Measurements from ENCODE around the gene ADGRL3. TPM values are rescaled to one million over a fixed set of nuclear protein-coding genes. Genes with fewer than 3 reads are reported as not detected.

ADGRL3 gene
- total RNA-seq, 1 experiment from 2014 or later = not detected

DNA sequence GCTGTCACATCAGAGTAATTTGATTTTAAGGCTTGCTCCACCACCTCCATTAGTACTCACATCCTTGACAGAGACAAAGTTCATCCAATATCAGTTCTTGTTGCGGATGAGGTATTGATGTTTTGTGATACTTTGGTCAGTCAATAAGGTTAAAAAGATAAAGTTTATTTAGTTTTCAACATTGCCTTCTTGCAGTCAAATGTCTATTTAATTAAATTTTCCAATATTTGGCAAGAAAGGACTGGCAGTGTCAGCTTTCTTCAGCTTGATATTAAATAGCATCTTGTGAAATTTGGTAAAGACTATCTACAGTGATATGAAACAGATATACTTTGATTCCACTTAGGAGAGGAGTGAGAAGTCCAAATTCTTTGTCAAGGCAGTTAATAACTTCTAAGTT is 493.4 kb downstream of the ADGRL3 start:
- Histone ChIP-seq H3K9ac (ENCODE audit: low read length) (no peak overlapping the region), H3K36me3 (ENCODE audit: insufficient read depth, low read length) (no peaks in the 10 kb centered on the region), H3K4me2 (ENCODE audit: low read depth, low read length, poor library complexity, severe bottlenecking) (no peak overlapping the region), H3K9me2 (replicated peaks; ENCODE audit: insufficient read depth, low read length) (no peaks in the 10 kb centered on the region), H2AFZ (ENCODE audit: low read length) (no peak overlapping the region), H3K9me3 (ENCODE audit: low read length) (peaks cover 31% of the 10 kb centered on the region), H4K20me1 (ENCODE audit: insufficient read depth, low read depth, low read length) (no peaks in the 10 kb centered on the region), H3K4me3 (ENCODE audit: low read length) (no peak overlapping the region), H3K27me3 (ENCODE audit: low read length) (no peaks in the 10 kb centered on the region), H3K79me2 (ENCODE audit: low read length) (no peaks in the 10 kb centered on the region), H3K4me1 (ENCODE audit: low read length) (no peaks in the 10 kb centered on the region), H3K27ac (ENCODE audit: low read length) (no peak overlapping the region)
- no peak for DNase-seq

DNA sequence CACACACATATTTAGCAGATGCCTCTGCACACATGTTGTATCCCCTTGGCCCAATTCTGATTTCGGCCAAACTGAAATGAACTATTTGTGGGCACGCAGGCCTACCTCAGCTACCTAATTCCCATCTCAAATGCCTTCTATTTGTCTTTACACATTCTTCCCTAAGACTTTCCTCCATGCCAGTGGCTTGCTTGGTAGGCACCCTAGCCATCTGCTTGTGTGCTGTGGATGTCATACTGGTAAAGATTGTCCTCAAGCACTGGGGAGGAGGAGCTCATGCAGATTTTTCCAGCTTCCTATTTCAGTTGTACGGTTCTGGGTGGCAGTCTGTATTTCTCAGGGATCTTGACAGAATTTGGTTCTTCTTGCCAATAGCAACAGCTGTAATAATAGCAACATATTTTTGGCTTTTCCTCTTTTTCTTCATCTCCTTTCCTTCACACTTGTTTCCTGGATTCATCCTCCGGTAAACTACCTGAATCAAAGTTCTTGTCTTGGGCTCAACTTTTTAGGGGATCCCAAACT is 514.3 kb downstream of the ADGRL3 start:
- no peak overlapping the region for H3K4me2 ChIP-seq (ENCODE audit: low read depth, low read length, poor library complexity, severe bottlenecking)
- no peak overlapping the region for H3K4me3 ChIP-seq (ENCODE audit: low read length)
- no peaks in the 10 kb centered on the region for H3K36me3 ChIP-seq (ENCODE audit: insufficient read depth, low read length)
- H3K79me2 ChIP-seq (ENCODE audit: low read length) = no peaks in the 10 kb centered on the region
- no peak for DNase-seq
- no peaks in the 10 kb centered on the region for H3K4me1 ChIP-seq (ENCODE audit: low read length)
- H3K9me2 ChIP-seq (replicated peaks; ENCODE audit: insufficient read depth, low read length) = 0 out of 2 replicates have a peak, but pooled peaks cover 4% of the 10 kb centered on the region
- H3K27me3 ChIP-seq (ENCODE audit: low read length) = no peaks in the 10 kb centered on the region
- peaks cover 15% of the 10 kb centered on the region for H3K9me3 ChIP-seq (ENCODE audit: low read length)
- no peak overlapping the region for H3K9ac ChIP-seq (ENCODE audit: low read length)
- no peak overlapping the region for H2AFZ ChIP-seq (ENCODE audit: low read length)
- H3K27ac ChIP-seq (ENCODE audit: low read length) = no peak overlapping the region
- H4K20me1 ChIP-seq (ENCODE audit: insufficient read depth, low read depth, low read length) = no peaks in the 10 kb centered on the region

DNA sequence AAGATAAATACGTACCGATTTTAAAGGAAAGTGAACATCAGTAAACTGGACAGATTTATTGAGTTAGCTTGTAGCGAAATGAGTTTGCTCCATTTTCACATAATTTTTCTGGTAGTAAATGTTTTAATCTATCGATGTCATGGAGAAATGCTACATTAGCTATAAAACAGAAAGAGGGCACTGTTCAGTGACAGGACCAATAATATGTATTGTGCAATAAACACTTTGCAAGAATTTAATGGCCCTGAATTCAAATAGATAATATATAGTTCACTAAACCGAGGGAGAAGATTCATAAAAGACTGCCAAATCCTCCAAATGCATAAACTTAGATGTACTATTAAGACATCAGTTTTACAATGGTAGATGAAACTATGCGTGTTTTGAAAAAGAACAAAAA is 516.3 kb downstream of the ADGRL3 start:
- H3K27ac ChIP-seq (ENCODE audit: low read length) = no peak overlapping the region
- peaks cover 17% of the 10 kb centered on the region for H3K9me3 ChIP-seq (ENCODE audit: low read length)
- H3K36me3 ChIP-seq (ENCODE audit: insufficient read depth, low read length) = no peaks in the 10 kb centered on the region
- no peak overlapping the region for H3K9ac ChIP-seq (ENCODE audit: low read length)
- H3K79me2 ChIP-seq (ENCODE audit: low read length) = no peaks in the 10 kb centered on the region
- H3K27me3 ChIP-seq (ENCODE audit: low read length) = no peaks in the 10 kb centered on the region
- no peak overlapping the region for H3K4me3 ChIP-seq (ENCODE audit: low read length)
- no peaks in the 10 kb centered on the region for H3K4me1 ChIP-seq (ENCODE audit: low read length)
- H4K20me1 ChIP-seq (ENCODE audit: insufficient read depth, low read depth, low read length) = no peaks in the 10 kb centered on the region
- no peak for DNase-seq
- H3K4me2 ChIP-seq (ENCODE audit: low read depth, low read length, poor library complexity, severe bottlenecking) = no peak overlapping the region
- 0 out of 2 replicates have a peak, but pooled peaks cover 4% of the 10 kb centered on the region for H3K9me2 ChIP-seq (replicated peaks; ENCODE audit: insufficient read depth, low read length)
- no peak overlapping the region; the same call in 1 of the 2 replicates for H2AFZ ChIP-seq (ENCODE audit: low read length)

DNA sequence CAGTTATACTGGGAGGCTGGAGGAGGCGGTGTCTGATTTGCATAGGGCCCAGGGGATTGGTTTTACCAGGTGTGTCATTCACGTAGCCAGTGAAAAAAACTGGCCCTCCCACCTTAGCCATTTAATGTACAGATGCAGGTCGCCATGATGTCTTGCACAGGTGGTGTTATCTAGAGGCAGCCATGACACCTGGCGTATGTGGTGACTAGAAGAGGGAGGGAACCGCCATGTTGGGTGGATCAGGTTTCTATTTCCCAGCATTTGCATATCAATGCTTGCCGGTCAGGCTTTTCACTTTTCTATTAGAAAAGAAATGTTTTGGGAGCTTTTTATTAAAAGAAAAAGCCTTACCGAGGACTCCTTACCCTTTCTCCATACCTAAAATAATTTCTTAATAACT is 523.4 kb downstream of the ADGRL3 start:
- H3K9me2 ChIP-seq (replicated peaks; ENCODE audit: insufficient read depth, low read length) = no peaks in the 10 kb centered on the region
- no peaks in the 10 kb centered on the region for H3K27me3 ChIP-seq (ENCODE audit: low read length)
- no peak overlapping the region for H3K9ac ChIP-seq (ENCODE audit: low read length)
- DNase-seq = no peak
- H3K9me3 ChIP-seq (ENCODE audit: low read length) = peaks cover 23% of the 10 kb centered on the region
- no peaks in the 10 kb centered on the region for H3K79me2 ChIP-seq (ENCODE audit: low read length)
- H3K4me3 ChIP-seq (ENCODE audit: low read length) = no peak overlapping the region
- H3K4me2 ChIP-seq (ENCODE audit: low read depth, low read length, poor library complexity, severe bottlenecking) = no peak overlapping the region
- no peaks in the 10 kb centered on the region for H3K4me1 ChIP-seq (ENCODE audit: low read length)
- no peak overlapping the region for H2AFZ ChIP-seq (ENCODE audit: low read length)
- no peaks in the 10 kb centered on the region for H3K36me3 ChIP-seq (ENCODE audit: insufficient read depth, low read length)
- H3K27ac ChIP-seq (ENCODE audit: low read length) = no peak overlapping the region
- no peaks in the 10 kb centered on the region for H4K20me1 ChIP-seq (ENCODE audit: insufficient read depth, low read depth, low read length)

DNA sequence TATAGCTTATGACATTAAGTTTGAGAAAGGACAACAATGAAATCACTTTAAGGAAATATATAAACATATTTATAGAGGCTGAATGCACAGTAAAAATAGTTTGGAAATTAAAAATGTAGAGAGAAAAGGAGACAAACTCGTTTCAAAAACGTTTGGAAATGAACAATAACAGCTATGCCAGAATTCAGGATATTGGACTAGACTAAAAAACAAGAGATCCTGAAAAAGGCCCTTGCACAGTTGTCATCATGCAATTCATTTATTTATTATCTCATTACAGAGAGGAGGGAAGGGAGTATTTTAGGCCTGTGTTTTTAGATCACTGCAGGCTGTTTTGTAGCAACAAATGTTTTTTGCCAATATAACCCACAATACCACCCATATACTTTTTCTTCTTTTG is 527.2 kb downstream of the ADGRL3 start:
- Histone ChIP-seq H3K27me3 (ENCODE audit: low read length) (no peaks in the 10 kb centered on the region), H3K4me2 (ENCODE audit: low read depth, low read length, poor library complexity, severe bottlenecking) (no peak overlapping the region), H4K20me1 (ENCODE audit: insufficient read depth, low read depth, low read length) (no peaks in the 10 kb centered on the region), H3K27ac (ENCODE audit: low read length) (no peak overlapping the region), H2AFZ (ENCODE audit: low read length) (no peak overlapping the region), H3K4me3 (ENCODE audit: low read length) (no peak overlapping the region), H3K4me1 (ENCODE audit: low read length) (no peaks in the 10 kb centered on the region), H3K9me2 (replicated peaks; ENCODE audit: insufficient read depth, low read length) (no peaks in the 10 kb centered on the region), H3K9me3 (ENCODE audit: low read length) (peaks cover 23% of the 10 kb centered on the region), H3K9ac (ENCODE audit: low read length) (no peak overlapping the region), H3K79me2 (ENCODE audit: low read length) (no peaks in the 10 kb centered on the region), H3K36me3 (ENCODE audit: insufficient read depth, low read length) (no peaks in the 10 kb centered on the region)
- DNase-seq = no peak

DNA sequence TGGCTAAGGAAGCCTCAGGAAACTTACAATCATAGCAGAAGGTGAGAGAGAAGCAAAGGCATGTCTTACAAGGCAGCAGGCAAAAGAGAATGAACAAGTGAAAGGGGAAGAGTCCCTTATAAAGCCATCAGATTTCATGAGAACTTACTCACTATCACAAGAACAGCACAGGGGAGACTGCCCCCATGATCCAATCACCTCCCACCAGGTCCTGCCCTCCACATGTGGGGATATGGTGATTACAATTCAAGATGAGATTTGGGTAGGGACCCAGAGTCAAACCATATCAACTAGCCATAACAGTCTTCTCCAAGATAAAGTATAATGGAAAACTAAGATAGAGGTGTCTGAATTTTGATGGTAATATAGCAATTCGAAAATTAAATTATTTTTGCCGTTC is 534.3 kb downstream of the ADGRL3 start:
- H3K9me2 ChIP-seq (replicated peaks; ENCODE audit: insufficient read depth, low read length) = no peaks in the 10 kb centered on the region
- no peak overlapping the region for H3K9ac ChIP-seq (ENCODE audit: low read length)
- no peak overlapping the region for H3K27ac ChIP-seq (ENCODE audit: low read length)
- H3K9me3 ChIP-seq (ENCODE audit: low read length) = peaks cover 25% of the 10 kb centered on the region
- no peaks in the 10 kb centered on the region for H3K36me3 ChIP-seq (ENCODE audit: insufficient read depth, low read length)
- no peak overlapping the region for H3K4me3 ChIP-seq (ENCODE audit: low read length)
- no peaks in the 10 kb centered on the region for H3K27me3 ChIP-seq (ENCODE audit: low read length)
- no peaks in the 10 kb centered on the region for H3K4me1 ChIP-seq (ENCODE audit: low read length)
- DNase-seq = no peak
- no peaks in the 10 kb centered on the region for H4K20me1 ChIP-seq (ENCODE audit: insufficient read depth, low read depth, low read length)
- H2AFZ ChIP-seq (ENCODE audit: low read length) = no peak overlapping the region
- no peak overlapping the region for H3K4me2 ChIP-seq (ENCODE audit: low read depth, low read length, poor library complexity, severe bottlenecking)
- no peaks in the 10 kb centered on the region for H3K79me2 ChIP-seq (ENCODE audit: low read length)

DNA sequence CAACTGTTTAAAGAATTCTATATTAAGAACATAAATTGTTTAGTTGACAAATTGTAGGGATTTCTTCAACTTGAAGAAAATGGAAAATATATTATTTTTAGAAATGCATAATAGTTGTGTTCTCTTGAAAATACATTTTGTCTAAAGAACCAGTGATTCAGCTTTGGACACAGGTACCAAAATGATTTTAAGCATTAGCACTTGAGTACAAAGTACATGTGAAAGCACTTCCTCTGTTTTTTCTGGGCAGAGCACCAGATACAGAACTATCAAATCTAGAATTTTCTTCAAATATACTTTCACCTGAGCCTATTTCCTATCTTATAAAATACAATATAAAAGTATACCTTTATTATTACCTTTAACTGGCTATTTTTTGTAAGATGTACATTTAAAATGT is 539.8 kb downstream of the ADGRL3 start:
- H3K36me3 ChIP-seq (ENCODE audit: insufficient read depth, low read length) = no peaks in the 10 kb centered on the region
- no peak overlapping the region for H2AFZ ChIP-seq (ENCODE audit: low read length)
- no peaks in the 10 kb centered on the region for H3K4me1 ChIP-seq (ENCODE audit: low read length)
- no peaks in the 10 kb centered on the region for H3K9me2 ChIP-seq (replicated peaks; ENCODE audit: insufficient read depth, low read length)
- H3K79me2 ChIP-seq (ENCODE audit: low read length) = no peaks in the 10 kb centered on the region
- H3K9me3 ChIP-seq (ENCODE audit: low read length) = peaks cover 22% of the 10 kb centered on the region
- no peak overlapping the region for H3K27ac ChIP-seq (ENCODE audit: low read length)
- DNase-seq = no peak
- H3K4me2 ChIP-seq (ENCODE audit: low read depth, low read length, poor library complexity, severe bottlenecking) = no peak overlapping the region
- H3K27me3 ChIP-seq (ENCODE audit: low read length) = no peaks in the 10 kb centered on the region
- no peak overlapping the region for H3K4me3 ChIP-seq (ENCODE audit: low read length)
- H3K9ac ChIP-seq (ENCODE audit: low read length) = no peak overlapping the region
- no peaks in the 10 kb centered on the region for H4K20me1 ChIP-seq (ENCODE audit: insufficient read depth, low read depth, low read length)

DNA sequence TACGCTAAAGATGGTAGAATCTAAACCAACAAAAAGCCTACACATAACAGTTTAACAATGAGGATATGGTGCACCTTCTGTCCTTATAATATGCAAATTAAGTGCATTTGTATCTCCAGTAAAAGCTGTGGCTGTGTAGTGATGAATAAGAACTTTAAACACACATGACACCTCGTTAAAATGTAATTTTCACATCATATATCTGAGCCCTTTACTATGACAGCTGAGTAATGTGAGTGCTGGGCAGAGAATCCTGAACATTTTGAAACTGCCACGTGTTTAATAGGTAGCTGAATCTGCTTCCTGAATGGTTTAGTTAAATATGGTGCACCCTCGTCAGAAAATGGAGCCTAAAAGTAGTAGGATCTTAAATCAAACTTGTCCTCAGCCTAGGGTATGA is 540.8 kb downstream of the ADGRL3 start:
- no peak for DNase-seq
- no peak overlapping the region for H2AFZ ChIP-seq (ENCODE audit: low read length)
- H3K36me3 ChIP-seq (ENCODE audit: insufficient read depth, low read length) = no peaks in the 10 kb centered on the region
- H3K27me3 ChIP-seq (ENCODE audit: low read length) = no peaks in the 10 kb centered on the region
- no peaks in the 10 kb centered on the region for H3K9me2 ChIP-seq (replicated peaks; ENCODE audit: insufficient read depth, low read length)
- no peak overlapping the region for H3K27ac ChIP-seq (ENCODE audit: low read length)
- H3K4me3 ChIP-seq (ENCODE audit: low read length) = no peak overlapping the region
- H3K4me2 ChIP-seq (ENCODE audit: low read depth, low read length, poor library complexity, severe bottlenecking) = no peak overlapping the region
- H3K9me3 ChIP-seq (ENCODE audit: low read length) = peaks cover 17% of the 10 kb centered on the region
- H3K4me1 ChIP-seq (ENCODE audit: low read length) = no peaks in the 10 kb centered on the region
- H3K9ac ChIP-seq (ENCODE audit: low read length) = no peak overlapping the region
- no peaks in the 10 kb centered on the region for H4K20me1 ChIP-seq (ENCODE audit: insufficient read depth, low read depth, low read length)
- no peaks in the 10 kb centered on the region for H3K79me2 ChIP-seq (ENCODE audit: low read length)
